ENCODE measurements around the gene CLRN1. TPM values are rescaled to one million over a fixed set of nuclear protein-coding genes. Genes with fewer than 3 reads are reported as not detected.

Gene CLRN1
- total RNA-seq, 1 experiment from 2014 or later = not detected

- TF ChIP-seq PRDM15 (CRISPR knock-in tag; IDR thresholded peaks at IDR 0.05) (no peak), FOXJ3 (CRISPR knock-in tag; IDR thresholded peaks at IDR 0.05; ENCODE audit: borderline replicate concordance) (no peak), FOXP1 (CRISPR knock-in tag; IDR thresholded peaks at IDR 0.05; ENCODE audit: borderline replicate concordance) (no peak), ZNF512 (CRISPR knock-in tag; IDR thresholded peaks at IDR 0.05; ENCODE audit: borderline replicate concordance) (no peak), ZMAT4 (CRISPR knock-in tag; IDR thresholded peaks at IDR 0.05) (no peak), ZBTB21 (CRISPR knock-in tag; IDR thresholded peaks at IDR 0.05; ENCODE audit: borderline replicate concordance) (no peak), SMAD4 (CRISPR knock-in tag; IDR thresholded peaks at IDR 0.05) (no peak)
These were observed 85.5 kb downstream of the CLRN1 start (continued) for GRCh38 chr3:150887031-150887430.

- Mint-ChIP-seq H3K27me3 (ENCODE audit: low read depth) (no peaks in the 10 kb centered on the region), H3K4me1 (0 out of 2 replicates have a peak, but pooled peaks cover 2% of the 10 kb centered on the region), H3K4me3 (no peak overlapping the region), H3K27ac (no peak overlapping the region), H3K9me3 (peaks cover 21% of the 10 kb centered on the region), H3K36me3 (peaks cover 2% of the 10 kb centered on the region)
- ATAC-seq = no peak
- TF ChIP-seq TEAD4 (CRISPR knock-in tag; IDR thresholded peaks at IDR 0.05) (no peak), ATF1 (CRISPR knock-in tag; IDR thresholded peaks at IDR 0.05) (no peak)
- ChIA-PET CTCF (no interaction called here), POLR2A (no interaction called here)
- no peak for DNase-seq (ENCODE audit: low spot score)
These were observed 87.0 kb downstream of the CLRN1 start for GRCh38 chr3:150885535-150885934.

GRCh38 chr3:150878996-150879575 lies 93.4 kb downstream of the CLRN1 start:
- ChIA-PET POLR2A (no interaction called here), CTCF (interaction anchor here (0.7 kb wide), 1 partner anchor 91 kb away, joined by 3 read pairs; no protein-coding TSS in a partner anchor)
- DNase-seq (ENCODE audit: low spot score) = no peak
- TF ChIP-seq ZNF281 (CRISPR knock-in tag; IDR thresholded peaks at IDR 0.05) (no peak), ZNF138 (CRISPR knock-in tag; conservative IDR thresholded peaks at IDR 0.05) (no peak), MYBL2 (CRISPR knock-in tag; IDR thresholded peaks at IDR 0.05) (no peak), SOX15 (CRISPR knock-in tag; IDR thresholded peaks at IDR 0.05) (no peak), CREM (CRISPR knock-in tag; IDR thresholded peaks at IDR 0.05) (no peak), ZMAT4 (CRISPR knock-in tag; IDR thresholded peaks at IDR 0.05) (no peak), OVOL2 (CRISPR knock-in tag; IDR thresholded peaks at IDR 0.05; ENCODE audit: borderline replicate concordance) (no peak), ZNF416 (CRISPR knock-in tag; IDR thresholded peaks at IDR 0.05) (no peak), TP53 (CRISPR knock-in tag; IDR thresholded peaks at IDR 0.05) (no peak), ZBTB21 (CRISPR knock-in tag; IDR thresholded peaks at IDR 0.05; ENCODE audit: borderline replicate concordance) (no peak)
- Mint-ChIP-seq H3K4me1 (0 out of 2 replicates have a peak, but pooled peaks cover 2% of the 10 kb centered on the region), H3K4me3 (no peak overlapping the region), H3K36me3 (no peaks in the 10 kb centered on the region), H3K9me3 (no peaks in the 10 kb centered on the region), H3K27ac (no peak overlapping the region), H3K27me3 (ENCODE audit: low read depth) (no peaks in the 10 kb centered on the region)
- ATAC-seq = no peak

Measured in WTC11 (cell line).